Measurements from ENCODE around the gene SYNPO2. TPM values are rescaled to one million over a fixed set of nuclear protein-coding genes. Genes with fewer than 3 reads are reported as not detected.
"Not testable (repeated sequence)": the region's sequence is repeated elsewhere in the genome, so short reads cannot be mapped to it uniquely, and the experiment has no call there.

SYNPO2 gene
- total RNA-seq, 1 donor from 2014 or later, result 26.2 TPM

GRCh38 chr4:119053245-119053644 is 164.6 kb downstream of the SYNPO2 start:
- H3K27ac ChIP-seq, result no peak overlapping the region
- H3K9me3 ChIP-seq, result no peaks in the 10 kb centered on the region
- ATAC-seq (no peak), DNase-seq (no peak)
- H3K36me3 ChIP-seq, result no peaks in the 10 kb centered on the region
- H3K4me1 ChIP-seq, result no peaks in the 10 kb centered on the region
- no peaks in the 10 kb centered on the region for H3K27me3 ChIP-seq (ENCODE audit: low read depth)
- intact Hi-C loops (cut with DNase I), result no loop called here
- no peak overlapping the region for H3K4me3 ChIP-seq
- TF ChIP-seq CTCF (IDR thresholded peaks at IDR 0.05), result no peak

- H3K4me3 ChIP-seq, result no peak overlapping the region
- DNase-seq, result no peak
- no peaks in the 10 kb centered on the region for H3K36me3 ChIP-seq
- no peaks in the 10 kb centered on the region for H3K4me1 ChIP-seq
- no peaks in the 10 kb centered on the region for H3K9me3 ChIP-seq
- peak in 1 of 2 donors; percentile 27 for ATAC-seq
- TF ChIP-seq CTCF (IDR thresholded peaks at IDR 0.05), result no peak
- H3K27ac ChIP-seq, result no peak overlapping the region
- intact Hi-C loops (cut with DNase I), result no loop called here
- H3K27me3 ChIP-seq (ENCODE audit: low read depth), result no peaks in the 10 kb centered on the region
Measured at GRCh38 chr4:119053997-119054396, 165.3 kb downstream of the SYNPO2 start.

GRCh38 chr4:119057417-119057816 is 168.8 kb downstream of the SYNPO2 start:
- no peak for ATAC-seq
- TF ChIP-seq CTCF (IDR thresholded peaks at IDR 0.05), result no peak
- Histone ChIP-seq H3K4me3 (no peak overlapping the region), H3K9me3 (no peaks in the 10 kb centered on the region), H3K27me3 (ENCODE audit: low read depth) (no peaks in the 10 kb centered on the region), H3K36me3 (no peaks in the 10 kb centered on the region), H3K4me1 (no peaks in the 10 kb centered on the region), H3K27ac (no peak overlapping the region)
- intact Hi-C loops (cut with DNase I), result no loop called here
- DNase-seq, result no peak

GRCh38 chr4:119059221-119059620 is 170.6 kb downstream of the SYNPO2 start:
- no peak overlapping the region for H3K27ac ChIP-seq
- intact Hi-C loops (cut with DNase I), result no loop called here
- no peak overlapping the region for H3K4me3 ChIP-seq
- no peaks in the 10 kb centered on the region for H3K27me3 ChIP-seq (ENCODE audit: low read depth)
- no peak for ATAC-seq
- DNase-seq, result no peak
- H3K36me3 ChIP-seq, result no peaks in the 10 kb centered on the region
- H3K4me1 ChIP-seq, result no peaks in the 10 kb centered on the region
- TF ChIP-seq CTCF (IDR thresholded peaks at IDR 0.05), result no peak
- H3K9me3 ChIP-seq, result no peaks in the 10 kb centered on the region

GRCh38 chr4:119067125-119067524 is 178.5 kb downstream of the SYNPO2 start:
- DNase-seq; H3K36me3 ChIP-seq; intact Hi-C loops (cut with DNase I); H3K27me3 ChIP-seq (ENCODE audit: low read depth); H3K9me3 ChIP-seq; H3K27ac ChIP-seq; ATAC-seq; H3K4me3 ChIP-seq; H3K4me1 ChIP-seq: not testable (repeated sequence)

GRCh38 chr4:119067670-119068360 is 179.2 kb downstream of the SYNPO2 start:
- H3K36me3 ChIP-seq; H3K4me3 ChIP-seq; H3K27ac ChIP-seq; DNase-seq; intact Hi-C loops (cut with DNase I); H3K9me3 ChIP-seq; H3K4me1 ChIP-seq; ATAC-seq; H3K27me3 ChIP-seq (ENCODE audit: low read depth): not testable (repeated sequence)

All from lower lobe of right lung (tissue), 2 donors.